AG04449 (cell line): ENCODE results near the gene AKAP7.

Experiments used
- CTCF ChIA-PET: fragments of 350-600 bp; formaldehyde crosslinking; extraction: SDS; loops from one replicate; lab custom pipeline; 2021; ENCODE audit warnings: antibody characterized with exemption; lab: Yijun Ruan, JAX
- POLR2A ChIA-PET: fragments of 400-600, 350-600 bp; formaldehyde crosslinking; extraction: SDS; loops from one replicate; lab custom pipeline; 2020; ENCODE audit warnings: antibody characterized with exemption, inconsistent platforms; lab: Yijun Ruan, JAX
- DNase-seq: peaks from one replicate; pipeline ENCODE4 v3.0.0-alpha.2; 2010; ENCODE audit warnings: low read depth, low spot score
- H3K4me3 ChIP-seq: 2 replicates; pipeline ENCODE4 v1.5.1; 2011; ENCODE audit warnings: low read depth, mild to moderate bottlenecking, control low read depth, low read length
- CTCF ChIP-seq: IDR thresholded peaks from one replicate; pipeline ENCODE4 v1.5.1; 2011; ENCODE audit warnings: mild to moderate bottlenecking, moderate library complexity, low read length, control low read depth, inconsistent platforms; ENCODE audit not compliant: insufficient read depth; ENCODE audit errors: missing control alignments

The AKAP7 gene

GRCh38 chr6:131143319-131143718, 8.1 kb downstream of the AKAP7 start:
- no peak for DNase-seq
- ChIA-PET CTCF (interaction anchor here (1.6 kb wide), 1 partner anchor 26 kb away, joined by 4 read pairs; no protein-coding TSS in a partner anchor), POLR2A (no interaction called here)
- no peak for TF ChIP-seq CTCF
- H3K4me3 ChIP-seq, result no peak overlapping the region

GRCh38 chr6:131146865-131147264, 11.6 kb downstream of the AKAP7 start:
- CTCF ChIA-PET, result interaction anchor here (1.4 kb wide), 1 partner anchor 13 kb away, joined by 3 read pairs; no protein-coding TSS in a partner anchor
- DNase-seq, result no peak
- no peak overlapping the region for H3K4me3 ChIP-seq
- POLR2A ChIA-PET, result no interaction called here
- TF ChIP-seq CTCF, result no peak

GRCh38 chr6:131156411-131156810, 21.1 kb downstream of the AKAP7 start:
- DNase-seq, result no peak
- POLR2A ChIA-PET, result no interaction called here
- TF ChIP-seq CTCF, result no peak
- CTCF ChIA-PET, result interaction anchor here (0.6 to 3.2 kb wide), 4 partner anchors 9 to 271 kb away, joined by 3 to 17 read pairs (median 4); no protein-coding TSS in a partner anchor
- no peak overlapping the region for H3K4me3 ChIP-seq

- peak; percentile 40 for DNase-seq
- TF ChIP-seq CTCF, result no peak
- H3K4me3 ChIP-seq, result no peak overlapping the region
- POLR2A ChIA-PET, result no interaction called here
- CTCF ChIA-PET, result interaction anchor here (1.3 to 2.8 kb wide), 2 partner anchors 43 to 274 kb away, joined by 3 to 15 read pairs; no protein-coding TSS in a partner anchor
These were observed 24.3 kb downstream of the AKAP7 start for GRCh38 chr6:131159578-131159977.

- H3K4me3 ChIP-seq, result no peak overlapping the region
- ChIA-PET POLR2A (no interaction called here), CTCF (interaction anchor here (0.9 to 2.8 kb wide), 3 partner anchors 24 to 275 kb away, joined by 3 to 15 read pairs (median 4); no protein-coding TSS in a partner anchor)
These were observed 25.0 kb downstream of the AKAP7 start for GRCh38 chr6:131160254-131160758.

More at GRCh38 chr6:131160254-131160758, 25.0 kb downstream of the AKAP7 start:
- no peak for DNase-seq
- TF ChIP-seq CTCF, result no peak
